Left ventricle myocardium inferior (tissue), 1 donor: ENCODE measurements around the gene XPOT. TPM values are rescaled to one million over a fixed set of nuclear protein-coding genes. Genes with fewer than 3 reads are reported as not detected.

ENCODE experiments used
- DNase-seq: peaks from one replicate; pipeline ENCODE4 v3.0.0-alpha.2; 2020
- H3K27ac ChIP-seq: fragments of 200-600 bp; replicated peaks from 2 replicates; pipeline ENCODE4 v1.8.0; 2021
- H3K27me3 ChIP-seq: fragments of 200-600 bp; 2 replicates; pipeline ENCODE4 v1.8.0; 2021; ENCODE audit warnings: low read depth
- H3K36me3 ChIP-seq: fragments of 200-600 bp; 2 replicates; pipeline ENCODE4 v1.8.0; 2021
- H3K4me1 ChIP-seq: fragments of 200-600 bp; 2 replicates; pipeline ENCODE4 v1.8.0; 2021
- H3K4me3 ChIP-seq: fragments of 200-600 bp; 2 replicates; pipeline ENCODE4 v1.8.0; 2021; ENCODE audit warnings: mild to moderate bottlenecking, moderate library complexity
- H3K9me3 ChIP-seq: fragments of 200-600 bp; replicated peaks from 2 replicates; pipeline ENCODE4 v1.8.0; 2021
- intact Hi-C: fragments of 100-400 bp; cut with micrococcal nuclease; formaldehyde crosslinking; loops from one replicate; pipeline ENCODE4 v1.11.0; 2022
- total RNA-seq: library from RNA; stranded (reverse); fragmentation: NEBNext Ultra II Directional; extraction: Animal tissue kit (Norgen Biotek cat#: 25700); gene quantifications from one replicate; pipeline ENCODE4 v1.2.1, GENCODE V29; 2021
- TF ChIP-seq, protein P1 (sequence below): fragments of 200-600 bp; IDR thresholded peaks from 2 replicates; pipeline ENCODE4 v1.8.0; 2021; ENCODE audit warnings: antibody characterized with exemption, mild to moderate bottlenecking, borderline replicate concordance
- donor health status: DM: no; HTN: yes; CAD: no; lungs with severe emphysema.

The XPOT gene
- total RNA-seq, 1 donor from 2014 or later: 27.8 TPM

DNA sequence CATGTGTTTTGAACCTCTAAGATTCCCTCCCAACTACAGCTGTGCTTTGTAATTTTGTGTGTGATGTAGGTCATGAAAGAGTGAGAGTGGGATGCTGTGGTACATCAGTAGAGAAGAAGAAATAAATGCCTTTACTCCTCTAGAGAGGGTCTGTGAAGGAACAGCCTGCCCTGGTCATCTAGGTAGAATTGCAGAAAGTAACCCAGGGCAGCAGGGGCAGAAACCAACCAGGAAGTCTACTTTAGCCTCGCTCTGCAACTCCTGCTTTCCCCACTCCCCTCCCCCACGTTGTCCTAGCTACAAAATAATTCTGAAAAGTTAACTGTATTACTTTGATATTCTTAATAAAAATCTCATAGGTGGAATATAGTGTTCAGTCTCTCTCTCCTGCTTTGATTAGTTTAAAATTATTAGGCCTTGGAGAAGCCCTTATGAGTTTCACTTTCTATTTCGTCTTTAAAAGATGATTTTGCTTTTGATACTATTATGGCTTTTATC lies 55.3 kb downstream of the XPOT start:
- Histone ChIP-seq H3K4me3 (peak overlapping the region; percentile 53), H3K9me3 (no peaks in the 10 kb centered on the region), H3K4me1 (peaks cover 47% of the 10 kb centered on the region), H3K36me3 (peaks cover 38% of the 10 kb centered on the region), H3K27me3 (no peaks in the 10 kb centered on the region), H3K27ac (peak overlapping the region; percentile 62)
- DNase-seq: no peak
- intact Hi-C loops: no loop called here
- TF ChIP-seq, protein P1, sequence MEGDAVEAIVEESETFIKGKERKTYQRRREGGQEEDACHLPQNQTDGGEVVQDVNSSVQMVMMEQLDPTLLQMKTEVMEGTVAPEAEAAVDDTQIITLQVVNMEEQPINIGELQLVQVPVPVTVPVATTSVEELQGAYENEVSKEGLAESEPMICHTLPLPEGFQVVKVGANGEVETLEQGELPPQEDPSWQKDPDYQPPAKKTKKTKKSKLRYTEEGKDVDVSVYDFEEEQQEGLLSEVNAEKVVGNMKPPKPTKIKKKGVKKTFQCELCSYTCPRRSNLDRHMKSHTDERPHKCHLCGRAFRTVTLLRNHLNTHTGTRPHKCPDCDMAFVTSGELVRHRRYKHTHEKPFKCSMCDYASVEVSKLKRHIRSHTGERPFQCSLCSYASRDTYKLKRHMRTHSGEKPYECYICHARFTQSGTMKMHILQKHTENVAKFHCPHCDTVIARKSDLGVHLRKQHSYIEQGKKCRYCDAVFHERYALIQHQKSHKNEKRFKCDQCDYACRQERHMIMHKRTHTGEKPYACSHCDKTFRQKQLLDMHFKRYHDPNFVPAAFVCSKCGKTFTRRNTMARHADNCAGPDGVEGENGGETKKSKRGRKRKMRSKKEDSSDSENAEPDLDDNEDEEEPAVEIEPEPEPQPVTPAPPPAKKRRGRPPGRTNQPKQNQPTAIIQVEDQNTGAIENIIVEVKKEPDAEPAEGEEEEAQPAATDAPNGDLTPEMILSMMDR: no peak

DNA sequence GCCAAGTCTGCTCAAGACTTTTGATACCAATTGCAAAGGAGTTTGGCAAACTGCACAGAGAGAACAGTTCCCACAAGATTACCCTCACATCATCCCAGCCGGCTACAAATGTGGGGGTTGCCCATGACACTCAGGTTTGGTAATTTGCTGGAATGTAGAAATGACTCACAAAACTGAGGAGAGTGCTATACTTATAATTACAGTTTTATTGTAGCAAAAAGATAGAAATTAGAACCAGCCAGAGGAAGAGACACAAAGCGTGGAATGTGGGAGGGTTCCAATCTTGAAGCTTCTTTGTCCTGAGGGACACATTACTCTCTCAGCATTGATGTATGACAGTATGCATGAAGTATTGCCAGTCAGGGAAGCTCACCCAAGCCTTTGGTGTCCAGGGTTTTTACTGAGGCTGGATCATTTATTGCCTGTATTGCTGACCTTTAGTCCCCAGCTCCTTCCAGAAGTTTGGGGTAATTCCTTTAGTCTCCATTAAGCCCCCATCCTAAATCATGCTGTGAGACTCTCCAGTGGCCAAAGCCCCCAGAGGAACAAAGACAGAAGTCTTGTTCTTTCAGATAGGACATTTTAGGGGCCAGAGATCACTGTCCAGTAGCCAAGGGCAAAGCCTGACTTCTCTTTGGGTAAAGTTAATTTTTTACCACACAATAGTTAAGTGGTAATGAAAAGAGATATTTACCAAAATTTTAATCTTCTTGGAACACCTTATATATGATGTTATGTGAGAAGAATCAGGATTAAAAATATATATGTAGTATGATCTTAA lies 57.6 kb downstream of the XPOT start:
- no peak for DNase-seq
- Histone ChIP-seq H3K27me3 (no peaks in the 10 kb centered on the region), H3K9me3 (no peaks in the 10 kb centered on the region), H3K27ac (no peak overlapping the region), H3K36me3 (peaks cover 52% of the 10 kb centered on the region), H3K4me1 (peaks cover 31% of the 10 kb centered on the region), H3K4me3 (no peak overlapping the region)
- intact Hi-C loops: no loop called here
- TF ChIP-seq, protein P1: no peak

DNA sequence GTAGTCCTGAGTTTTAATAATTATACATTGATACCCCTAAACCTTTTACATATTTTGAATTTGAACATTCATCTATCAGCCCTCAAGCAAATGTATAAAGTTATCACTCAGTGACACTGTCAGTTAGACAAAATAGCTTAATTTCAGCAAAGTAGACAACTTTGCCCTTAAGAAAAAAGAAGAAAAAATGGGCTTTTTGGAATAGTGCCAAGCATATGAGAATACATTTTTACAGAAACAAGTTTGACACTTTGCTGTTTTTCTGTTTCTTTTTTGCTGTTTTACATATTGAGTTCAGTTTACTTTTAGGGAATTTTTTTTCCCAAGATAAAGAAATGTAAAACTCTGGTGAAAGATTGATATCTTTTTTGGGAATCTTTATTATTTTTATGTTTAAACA lies 62.0 kb downstream of the XPOT start:
- Histone ChIP-seq H3K9me3 (no peaks in the 10 kb centered on the region), H3K36me3 (peaks cover 69% of the 10 kb centered on the region), H3K27ac (no peak overlapping the region), H3K27me3 (no peaks in the 10 kb centered on the region), H3K4me3 (no peak overlapping the region), H3K4me1 (peaks cover 33% of the 10 kb centered on the region)
- no peak for DNase-seq
- TF ChIP-seq, protein P1: no peak
- intact Hi-C loops: no loop called here

DNA sequence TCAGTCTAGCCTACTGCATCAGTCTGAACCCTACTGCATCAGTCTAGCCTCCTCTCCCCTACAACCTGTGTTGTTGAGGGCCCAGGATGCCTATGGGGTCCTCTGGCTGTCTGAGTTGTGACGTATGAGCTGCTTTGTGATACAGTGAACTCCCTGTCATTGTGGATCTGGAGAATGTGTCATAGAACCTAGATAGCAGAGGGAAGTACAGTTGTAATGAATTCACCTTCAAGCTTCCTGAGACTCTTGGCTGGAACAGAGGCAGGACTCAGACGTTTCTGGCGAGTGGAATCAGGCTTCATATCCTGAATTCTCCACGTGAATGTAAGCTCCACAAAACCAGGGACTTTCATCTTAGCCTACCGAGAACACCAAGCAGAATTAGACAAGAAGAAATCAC lies 64.8 kb downstream of the XPOT start:
- intact Hi-C loops: no loop called here

DNA sequence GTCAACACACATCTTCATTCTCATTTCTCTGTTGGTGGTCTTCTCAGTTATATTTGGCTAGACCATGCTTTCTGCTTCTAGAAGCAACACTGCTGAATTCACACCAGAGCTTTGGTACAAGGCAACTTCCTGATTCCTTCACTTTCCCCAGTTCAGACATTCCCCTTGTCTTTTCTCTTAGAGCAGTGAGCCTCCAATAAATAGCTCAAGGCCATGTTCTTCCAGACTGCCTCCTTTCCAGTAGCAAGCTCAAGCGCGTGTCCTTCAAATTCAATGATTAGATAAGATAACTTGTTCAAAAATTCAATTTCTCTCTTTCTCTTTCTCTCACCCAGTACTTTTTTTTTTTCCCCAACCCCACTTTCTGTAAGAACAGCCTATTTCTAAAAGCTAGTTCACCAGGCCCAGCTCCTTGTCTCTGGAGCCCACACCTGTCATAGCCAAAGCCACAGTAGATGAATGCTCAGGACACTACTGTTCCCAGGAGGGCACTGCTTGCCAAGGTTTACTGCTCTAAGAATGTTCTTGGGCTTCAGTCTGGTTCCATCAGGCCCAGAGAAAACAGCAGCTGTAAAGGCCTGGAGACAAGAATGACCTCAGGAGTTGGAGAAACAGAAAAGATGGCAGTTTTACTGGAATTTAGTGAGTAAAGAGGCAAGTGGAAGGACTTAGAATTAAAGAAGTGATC lies 65.4 kb downstream of the XPOT start:
- Histone ChIP-seq H3K27ac (peak overlapping the region; percentile 36), H3K4me3 (no peak overlapping the region), H3K9me3 (no peaks in the 10 kb centered on the region), H3K36me3 (peaks cover 72% of the 10 kb centered on the region), H3K4me1 (peaks cover 27% of the 10 kb centered on the region), H3K27me3 (no peaks in the 10 kb centered on the region)
- TF ChIP-seq, protein P1: no peak
- intact Hi-C loops: no loop called here
- no peak for DNase-seq

More for the DNA sequence above, 64.8 kb downstream of the XPOT start:
- no peak for DNase-seq
- Histone ChIP-seq H3K36me3 (peaks cover 71% of the 10 kb centered on the region), H3K9me3 (no peaks in the 10 kb centered on the region), H3K27me3 (no peaks in the 10 kb centered on the region), H3K4me1 (peaks cover 27% of the 10 kb centered on the region), H3K27ac (peak overlapping the region; percentile 36), H3K4me3 (no peak overlapping the region)
- TF ChIP-seq, protein P1: no peak
